GM21825 (cell line): Measurements from ENCODE around the gene RAD54L.
"Not testable (repeated sequence)": the region's sequence is repeated elsewhere in the genome, so short reads cannot be mapped to it uniquely, and the experiment has no call there.

Experiments used
- ATAC-seq: cut with Tn5 transposase; IDR thresholded peaks from one replicate; pipeline ENCODE4 v1.9.1; 2021; ENCODE audit warnings: mild to moderate bottlenecking, moderate library complexity; ENCODE audit not compliant: unreplicated experiment

RAD54L gene

DNA sequence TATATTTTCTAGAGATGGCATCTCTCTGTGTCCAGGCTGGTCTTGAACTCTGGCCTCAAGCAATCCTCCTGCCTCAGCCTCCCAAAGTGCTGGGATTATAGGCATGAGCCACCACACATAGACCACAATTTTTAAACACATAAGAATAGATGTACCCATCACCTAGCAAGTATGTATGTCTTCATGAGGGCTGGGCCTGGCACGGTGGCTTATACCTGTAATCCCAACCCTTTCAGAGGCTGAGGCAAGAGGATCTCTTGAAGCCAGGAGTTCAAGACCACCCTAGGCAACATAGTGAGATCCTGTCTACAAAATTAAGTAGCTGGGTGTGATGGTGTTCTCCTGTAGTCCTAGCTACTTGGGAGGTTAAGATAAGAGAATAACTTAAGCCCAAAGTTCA, 69.8 kb downstream of the RAD54L start:
- ATAC-seq = no peak

GRCh38 chr1:46319301-46319700, 71.7 kb downstream of the RAD54L start:
- not testable (repeated sequence) for ATAC-seq

DNA sequence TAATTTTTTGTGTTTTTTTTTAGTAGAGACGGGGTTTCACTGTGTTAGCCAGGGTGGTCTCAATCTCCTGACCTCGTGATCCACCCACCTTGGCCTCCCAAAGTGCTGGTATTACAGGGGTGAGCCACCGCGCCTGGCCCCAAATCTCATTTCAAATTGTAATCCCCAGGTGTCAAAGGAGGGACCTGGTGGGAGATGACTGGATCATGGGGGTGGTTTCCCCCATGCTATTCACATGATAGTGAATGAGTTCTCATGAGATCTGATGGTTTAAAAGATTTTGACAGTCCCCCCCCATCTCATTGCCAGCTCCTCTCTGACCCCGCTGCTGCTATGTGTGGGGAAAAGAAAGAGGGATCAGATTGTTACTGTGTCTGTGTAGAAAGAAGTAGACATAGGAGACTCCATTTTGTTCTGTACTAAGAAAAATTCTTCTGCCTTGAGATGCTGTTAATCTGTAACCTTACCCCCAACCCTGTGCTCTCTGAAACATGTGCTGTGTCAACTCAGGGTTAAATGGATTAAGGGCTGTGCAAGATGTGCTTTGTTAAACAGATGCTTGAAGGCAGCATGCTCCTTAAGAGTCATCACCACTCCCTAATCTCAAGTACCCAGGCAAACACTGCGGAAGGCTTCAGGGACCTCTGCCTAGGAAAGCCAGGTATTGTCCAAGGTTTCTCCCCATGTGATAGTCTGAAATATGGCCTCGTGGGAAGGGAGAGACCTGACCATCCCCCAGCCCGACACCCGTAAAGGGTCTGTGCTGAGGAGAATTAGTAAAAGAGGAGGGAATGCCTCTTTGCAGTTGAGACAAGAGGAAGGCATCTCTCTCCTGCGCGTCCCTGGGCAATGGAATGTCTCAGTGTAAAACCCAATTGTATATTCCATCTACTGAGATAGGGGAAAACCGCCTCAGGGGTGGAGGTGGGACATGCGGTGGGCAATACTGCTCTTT, 72.7 kb downstream of the RAD54L start:
- not testable (repeated sequence) for ATAC-seq

GRCh38 chr1:46322191-46322590, 74.6 kb downstream of the RAD54L start:
- not testable (repeated sequence) for ATAC-seq

DNA sequence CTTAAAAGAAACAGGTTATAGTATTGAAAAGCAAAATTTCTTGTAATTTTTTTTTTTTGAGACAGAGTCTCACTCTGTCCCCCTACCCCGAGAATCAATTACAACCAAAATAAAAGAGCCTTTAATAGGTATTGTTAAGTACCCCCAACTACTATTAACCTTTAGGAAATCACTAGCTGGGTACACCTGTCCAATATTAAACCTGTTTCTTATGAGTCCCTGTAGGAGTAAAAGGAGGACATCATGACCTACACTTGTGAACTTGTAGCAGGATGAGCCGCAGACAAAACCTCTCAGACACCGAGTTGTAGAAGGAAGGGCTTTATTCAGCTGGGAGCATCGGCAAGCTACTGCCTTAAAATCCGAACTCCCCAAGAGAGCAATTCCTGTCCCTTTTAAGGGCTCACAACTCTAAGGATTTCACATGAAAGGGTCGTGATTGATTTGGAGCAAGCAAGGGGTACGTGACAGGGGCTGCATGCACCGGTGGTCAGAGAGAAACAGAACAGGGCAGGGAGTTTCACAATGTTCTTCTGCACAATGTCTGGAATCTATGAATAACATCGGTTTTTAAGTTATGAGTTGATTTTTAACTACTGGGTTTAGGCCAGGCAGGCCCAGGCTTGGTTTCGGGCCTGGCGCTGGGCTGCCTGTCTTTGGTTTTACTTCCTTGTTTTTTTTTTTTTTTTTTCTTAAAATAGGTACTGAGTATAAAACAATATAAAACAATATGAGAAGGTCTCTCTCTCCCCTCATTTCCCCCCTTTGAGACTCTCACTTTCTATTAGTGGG, 77.9 kb downstream of the RAD54L start:
- not testable (repeated sequence) for ATAC-seq
